OCI-LY3 (cell line): ENCODE results near the gene PSENEN.

Experiments
- H2AFZ ChIP-seq: fragments of 200-600, 300-600 bp; shearing (Covaris generic); 2 replicates; pipeline ENCODE4 v1.6.0; 2014; ENCODE audit warnings: antibody characterized with exemption, low read depth, low read length
- H3K27ac ChIP-seq: fragments of 200-600, 300-600 bp; sonication (generic); 2 replicates; pipeline ENCODE4 v1.5.1; 2014; ENCODE audit warnings: mild to moderate bottlenecking, low read length, moderate library complexity, mixed read lengths
- H3K27me3 ChIP-seq: fragments of 200-600, 300-600 bp; sonication (generic); 2 replicates; pipeline ENCODE4 v1.6.1; 2014; ENCODE audit warnings: low read depth, low read length, mixed read lengths
- H3K36me3 ChIP-seq: fragments of 200-600, 300-600 bp; sonication (generic); replicated peaks from 2 replicates; pipeline ENCODE3; 2014; ENCODE audit warnings: low read depth, low read length, mixed read lengths
- H3K4me1 ChIP-seq: fragments of 300-600, 200-600 bp; sonication (generic); 2 replicates; pipeline ENCODE4 v1.6.1; 2014; ENCODE audit warnings: low read length, mixed read lengths
- H3K4me2 ChIP-seq: fragments of 200-600, 300-600 bp; sonication (generic); 2 replicates; pipeline ENCODE4 v1.6.1; 2014; ENCODE audit warnings: low read length, mixed read lengths
- H3K4me3 ChIP-seq: fragments of 300-600, 200-600 bp; sonication (generic); 2 replicates; pipeline ENCODE4 v1.5.1; 2014; ENCODE audit warnings: antibody characterized with exemption, mild to moderate bottlenecking, low read length, moderate library complexity
- H3K79me2 ChIP-seq: fragments of 300-600, 200-600 bp; shearing (Covaris generic); 2 replicates; pipeline ENCODE4 v1.6.1; 2014; ENCODE audit warnings: mild to moderate bottlenecking, low read length, mixed read lengths
- H3K9ac ChIP-seq: fragments of 300-600, 200-600 bp; shearing (Covaris generic); 2 replicates; pipeline ENCODE4 v1.6.0; 2014; ENCODE audit warnings: mild to moderate bottlenecking, low read length, moderate library complexity
- H3K9me3 ChIP-seq: fragments of 200-600, 300-600 bp; shearing (Covaris generic); 2 replicates; pipeline ENCODE4 v1.6.1; 2014; ENCODE audit warnings: low read length, mixed read lengths; ENCODE audit not compliant: insufficient read depth
- H4K20me1 ChIP-seq: fragments of 200-600, 300-600 bp; sonication (generic); 2 replicates; pipeline ENCODE4 v1.6.1; 2016; ENCODE audit warnings: low read length, mixed read lengths; ENCODE audit not compliant: insufficient read depth
- EZH2phosphoT487 ChIP-seq: fragments of 200-600 bp; shearing (Covaris generic); IDR thresholded peaks from 2 replicates; pipeline ENCODE4 v1.6.1; 2018; ENCODE audit warnings: antibody characterized with exemption, mixed run types, low read depth
- TF ChIP-seq, protein P1 (sequence below): fragments of 200-600, 300-600 bp; sonication (generic); IDR thresholded peaks from 2 replicates; pipeline ENCODE4 v1.5.1; 2014; ENCODE audit warnings: antibody characterized with exemption, low read length, low read depth

PSENEN gene

DNA sequence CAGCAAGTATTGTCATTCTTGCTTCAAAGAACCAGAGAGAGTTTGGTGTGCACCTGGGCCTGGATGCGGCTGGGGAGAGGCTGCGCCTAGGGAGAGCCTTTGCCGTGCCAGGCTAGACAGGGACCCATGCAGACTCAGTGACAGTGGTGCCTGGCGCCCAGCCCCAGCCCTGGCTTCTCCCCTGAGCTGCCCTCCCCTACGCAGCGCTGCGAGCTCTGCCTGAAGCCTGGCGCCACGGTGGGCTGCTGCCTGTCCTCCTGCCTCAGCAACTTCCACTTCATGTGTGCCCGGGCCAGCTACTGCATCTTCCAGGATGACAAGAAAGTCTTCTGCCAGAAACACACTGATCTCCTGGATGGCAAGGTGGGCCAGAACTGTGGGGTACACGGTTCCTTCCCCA lies 15.7 kb upstream of the PSENEN start:
- no peak overlapping the region for H3K9ac ChIP-seq
- no peak overlapping the region for H3K4me3 ChIP-seq
- no peaks in the 10 kb centered on the region for H3K79me2 ChIP-seq
- no peak overlapping the region for H2AFZ ChIP-seq
- no peaks in the 10 kb centered on the region for H3K9me3 ChIP-seq
- H3K36me3 ChIP-seq = peaks cover 76% of the 10 kb centered on the region
- TF ChIP-seq, protein P1, sequence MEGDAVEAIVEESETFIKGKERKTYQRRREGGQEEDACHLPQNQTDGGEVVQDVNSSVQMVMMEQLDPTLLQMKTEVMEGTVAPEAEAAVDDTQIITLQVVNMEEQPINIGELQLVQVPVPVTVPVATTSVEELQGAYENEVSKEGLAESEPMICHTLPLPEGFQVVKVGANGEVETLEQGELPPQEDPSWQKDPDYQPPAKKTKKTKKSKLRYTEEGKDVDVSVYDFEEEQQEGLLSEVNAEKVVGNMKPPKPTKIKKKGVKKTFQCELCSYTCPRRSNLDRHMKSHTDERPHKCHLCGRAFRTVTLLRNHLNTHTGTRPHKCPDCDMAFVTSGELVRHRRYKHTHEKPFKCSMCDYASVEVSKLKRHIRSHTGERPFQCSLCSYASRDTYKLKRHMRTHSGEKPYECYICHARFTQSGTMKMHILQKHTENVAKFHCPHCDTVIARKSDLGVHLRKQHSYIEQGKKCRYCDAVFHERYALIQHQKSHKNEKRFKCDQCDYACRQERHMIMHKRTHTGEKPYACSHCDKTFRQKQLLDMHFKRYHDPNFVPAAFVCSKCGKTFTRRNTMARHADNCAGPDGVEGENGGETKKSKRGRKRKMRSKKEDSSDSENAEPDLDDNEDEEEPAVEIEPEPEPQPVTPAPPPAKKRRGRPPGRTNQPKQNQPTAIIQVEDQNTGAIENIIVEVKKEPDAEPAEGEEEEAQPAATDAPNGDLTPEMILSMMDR = no peak
- no peak for TF ChIP-seq EZH2phosphoT487
- H4K20me1 ChIP-seq = no peaks in the 10 kb centered on the region; the same call in 1 of the 2 replicates
- H3K27ac ChIP-seq = no peak overlapping the region
- H3K4me2 ChIP-seq = no peak overlapping the region
- no peaks in the 10 kb centered on the region for H3K4me1 ChIP-seq
- no peaks in the 10 kb centered on the region for H3K27me3 ChIP-seq

DNA sequence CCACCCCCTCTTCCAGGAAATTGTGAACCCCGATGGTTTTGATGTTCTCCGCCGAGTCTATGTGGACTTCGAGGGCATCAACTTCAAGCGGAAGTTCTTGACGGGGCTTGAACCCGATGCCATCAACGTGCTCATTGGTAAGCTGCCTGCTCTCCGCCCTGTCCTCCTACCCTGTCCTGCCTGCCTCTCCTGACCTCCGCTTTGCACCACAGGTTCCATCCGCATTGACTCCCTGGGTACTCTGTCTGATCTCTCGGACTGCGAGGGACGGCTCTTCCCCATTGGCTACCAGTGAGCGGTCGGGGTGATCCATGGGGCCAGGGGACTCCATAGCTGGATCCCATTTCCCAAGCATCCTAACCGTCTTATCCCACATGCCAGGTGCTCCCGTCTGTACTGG lies 15.1 kb upstream of the PSENEN start:
- TF ChIP-seq EZH2phosphoT487 = no peak
- TF ChIP-seq, protein P1 = no peak
- H3K27ac ChIP-seq = no peak overlapping the region

DNA sequence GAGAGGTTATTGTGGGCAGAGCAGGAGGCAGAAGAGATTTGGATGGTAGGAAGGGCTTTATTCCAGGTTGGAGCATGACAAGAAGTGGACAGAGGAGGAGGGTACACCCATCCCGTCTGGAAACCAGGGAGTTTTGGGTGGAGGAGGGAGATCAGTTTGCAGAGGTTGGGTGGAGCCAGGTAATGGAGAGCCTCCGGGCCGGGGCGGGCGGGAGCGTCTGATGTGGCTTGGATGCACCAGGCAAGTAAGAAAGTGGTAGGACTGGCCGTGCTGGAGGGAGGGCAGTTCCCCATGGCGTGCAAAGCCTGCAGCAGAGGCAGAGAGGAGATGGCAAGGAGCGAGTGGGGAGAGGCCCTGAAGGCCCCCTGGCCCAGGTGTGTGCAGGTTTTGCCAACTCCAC lies 14.1 kb upstream of the PSENEN start:
- Histone ChIP-seq H3K79me2 (no peaks in the 10 kb centered on the region), H3K27me3 (no peaks in the 10 kb centered on the region), H3K9me3 (no peaks in the 10 kb centered on the region), H4K20me1 (no peaks in the 10 kb centered on the region), H2AFZ (no peak overlapping the region), H3K36me3 (peaks cover 68% of the 10 kb centered on the region), H3K4me1 (no peaks in the 10 kb centered on the region), H3K27ac (no peak overlapping the region), H3K9ac (no peak overlapping the region), H3K4me3 (no peak overlapping the region), H3K4me2 (no peak overlapping the region)
- TF ChIP-seq, protein P1 = no peak
- TF ChIP-seq EZH2phosphoT487 = no peak

More for the DNA sequence above, 15.1 kb upstream of the PSENEN start:
- Histone ChIP-seq H3K79me2 (no peaks in the 10 kb centered on the region), H3K9me3 (no peaks in the 10 kb centered on the region), H3K4me1 (no peaks in the 10 kb centered on the region), H3K36me3 (peaks cover 75% of the 10 kb centered on the region), H2AFZ (no peak overlapping the region), H3K4me2 (no peak overlapping the region), H3K4me3 (no peak overlapping the region), H4K20me1 (no peaks in the 10 kb centered on the region; the same call in 1 of the 2 replicates), H3K9ac (no peak overlapping the region), H3K27me3 (no peaks in the 10 kb centered on the region)

DNA sequence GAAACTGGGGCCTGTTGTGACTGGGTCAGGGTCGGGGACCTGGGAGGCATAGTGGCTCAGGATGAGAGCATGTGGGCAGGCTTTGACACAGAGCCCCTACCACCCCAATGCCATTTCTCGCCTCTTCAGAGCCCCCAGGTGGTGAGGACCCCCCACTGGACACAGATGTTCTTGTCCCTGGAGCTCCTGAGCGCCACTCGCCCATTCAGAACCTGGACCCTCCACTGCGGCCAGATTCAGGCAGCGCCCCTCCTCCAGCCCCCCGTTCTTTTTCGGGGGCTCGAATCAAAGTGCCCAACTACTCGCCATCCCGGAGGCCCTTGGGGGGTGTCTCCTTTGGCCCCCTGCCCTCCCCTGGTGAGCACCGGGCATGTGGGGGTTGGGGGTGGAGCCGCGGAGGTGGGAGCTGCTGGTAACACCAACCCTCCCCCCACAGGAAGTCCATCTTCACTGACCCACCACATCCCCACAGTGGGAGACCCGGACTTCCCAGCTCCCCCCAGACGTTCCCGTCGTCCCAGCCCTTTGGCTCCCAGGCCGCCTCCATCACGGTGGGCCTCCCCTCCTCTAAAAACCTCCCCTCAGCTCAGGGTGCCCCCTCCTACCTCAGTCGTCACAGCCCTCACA lies 13.6 kb upstream of the PSENEN start:
- peaks cover 68% of the 10 kb centered on the region for H3K36me3 ChIP-seq
- no peaks in the 10 kb centered on the region; the same call in 1 of the 2 replicates for H4K20me1 ChIP-seq
- no peaks in the 10 kb centered on the region for H3K9me3 ChIP-seq
- TF ChIP-seq, protein P1 = no peak
- TF ChIP-seq EZH2phosphoT487 = no peak
- H3K4me1 ChIP-seq = no peaks in the 10 kb centered on the region
- H2AFZ ChIP-seq = no peak overlapping the region
- H3K4me2 ChIP-seq = no peak overlapping the region
- no peak overlapping the region for H3K4me3 ChIP-seq
- H3K27ac ChIP-seq = no peak overlapping the region
- H3K27me3 ChIP-seq = no peaks in the 10 kb centered on the region
- no peaks in the 10 kb centered on the region for H3K79me2 ChIP-seq
- no peak overlapping the region for H3K9ac ChIP-seq
